DND-41 (cell line): ENCODE measurements around the gene MICAL3.

ENCODE experiments used
- EZH2 ChIP-seq: IDR thresholded peaks from 3 replicates; pipeline ENCODE4 v1.6.1; 2012; ENCODE audit warnings: borderline replicate concordance, low read depth, mild to moderate bottlenecking, moderate library complexity, low read length, inconsistent platforms; ENCODE audit not compliant: severe bottlenecking
- TF ChIP-seq, protein P1 (sequence below): IDR thresholded peaks from 2 replicates; pipeline ENCODE4 v1.5.1; 2012; ENCODE audit warnings: borderline replicate concordance, low read length, moderate library complexity, mild to moderate bottlenecking; ENCODE audit not compliant: poor library complexity, severe bottlenecking; ENCODE audit errors: extremely low read depth

DNA sequence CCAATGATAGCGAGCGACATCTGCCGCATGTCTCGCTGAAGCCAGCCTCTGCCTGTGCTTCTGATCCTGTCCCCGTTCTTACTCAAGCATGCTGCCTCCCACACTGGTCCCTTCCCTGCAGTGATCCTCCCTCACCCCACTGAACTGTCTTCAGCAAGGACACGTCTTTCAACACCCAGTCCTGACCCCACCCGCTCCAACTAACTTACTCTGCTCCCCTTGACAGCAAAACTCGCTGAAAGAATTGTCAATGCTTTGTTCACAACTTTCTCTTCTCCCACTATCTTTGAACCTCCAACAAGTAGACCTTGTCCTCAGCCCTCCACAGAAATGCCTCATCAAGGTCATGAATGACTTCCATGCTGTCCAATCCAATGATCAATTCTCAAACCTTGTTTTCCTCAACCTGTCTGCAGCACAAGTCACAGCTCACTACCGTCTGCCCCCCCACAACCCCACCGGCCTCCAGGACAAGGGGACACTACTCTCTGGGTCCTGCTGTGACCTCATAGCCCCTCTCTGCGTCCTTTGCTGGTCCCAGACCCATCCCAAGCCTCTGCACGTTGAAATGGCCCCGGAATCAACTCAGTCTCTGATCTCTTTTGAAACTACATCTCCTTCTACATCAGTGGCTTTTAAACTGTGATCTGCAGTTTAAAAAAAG is 108.0 kb downstream of the MICAL3 start:
- TF ChIP-seq EZH2, result no peak
- TF ChIP-seq, protein P1, sequence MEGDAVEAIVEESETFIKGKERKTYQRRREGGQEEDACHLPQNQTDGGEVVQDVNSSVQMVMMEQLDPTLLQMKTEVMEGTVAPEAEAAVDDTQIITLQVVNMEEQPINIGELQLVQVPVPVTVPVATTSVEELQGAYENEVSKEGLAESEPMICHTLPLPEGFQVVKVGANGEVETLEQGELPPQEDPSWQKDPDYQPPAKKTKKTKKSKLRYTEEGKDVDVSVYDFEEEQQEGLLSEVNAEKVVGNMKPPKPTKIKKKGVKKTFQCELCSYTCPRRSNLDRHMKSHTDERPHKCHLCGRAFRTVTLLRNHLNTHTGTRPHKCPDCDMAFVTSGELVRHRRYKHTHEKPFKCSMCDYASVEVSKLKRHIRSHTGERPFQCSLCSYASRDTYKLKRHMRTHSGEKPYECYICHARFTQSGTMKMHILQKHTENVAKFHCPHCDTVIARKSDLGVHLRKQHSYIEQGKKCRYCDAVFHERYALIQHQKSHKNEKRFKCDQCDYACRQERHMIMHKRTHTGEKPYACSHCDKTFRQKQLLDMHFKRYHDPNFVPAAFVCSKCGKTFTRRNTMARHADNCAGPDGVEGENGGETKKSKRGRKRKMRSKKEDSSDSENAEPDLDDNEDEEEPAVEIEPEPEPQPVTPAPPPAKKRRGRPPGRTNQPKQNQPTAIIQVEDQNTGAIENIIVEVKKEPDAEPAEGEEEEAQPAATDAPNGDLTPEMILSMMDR, result no peak
